Endometrium (tissue), 2 donors: ENCODE measurements around the gene RCAN1.

Experiments used
- FAIRE-seq: peaks from 2 replicates; lab custom pipeline; 2012; peaks lifted over from hg19 to GRCh38; lab: Jason Lieb, UNC
- donor health status: control.
- donor health status: control.

Gene RCAN1

DNA sequence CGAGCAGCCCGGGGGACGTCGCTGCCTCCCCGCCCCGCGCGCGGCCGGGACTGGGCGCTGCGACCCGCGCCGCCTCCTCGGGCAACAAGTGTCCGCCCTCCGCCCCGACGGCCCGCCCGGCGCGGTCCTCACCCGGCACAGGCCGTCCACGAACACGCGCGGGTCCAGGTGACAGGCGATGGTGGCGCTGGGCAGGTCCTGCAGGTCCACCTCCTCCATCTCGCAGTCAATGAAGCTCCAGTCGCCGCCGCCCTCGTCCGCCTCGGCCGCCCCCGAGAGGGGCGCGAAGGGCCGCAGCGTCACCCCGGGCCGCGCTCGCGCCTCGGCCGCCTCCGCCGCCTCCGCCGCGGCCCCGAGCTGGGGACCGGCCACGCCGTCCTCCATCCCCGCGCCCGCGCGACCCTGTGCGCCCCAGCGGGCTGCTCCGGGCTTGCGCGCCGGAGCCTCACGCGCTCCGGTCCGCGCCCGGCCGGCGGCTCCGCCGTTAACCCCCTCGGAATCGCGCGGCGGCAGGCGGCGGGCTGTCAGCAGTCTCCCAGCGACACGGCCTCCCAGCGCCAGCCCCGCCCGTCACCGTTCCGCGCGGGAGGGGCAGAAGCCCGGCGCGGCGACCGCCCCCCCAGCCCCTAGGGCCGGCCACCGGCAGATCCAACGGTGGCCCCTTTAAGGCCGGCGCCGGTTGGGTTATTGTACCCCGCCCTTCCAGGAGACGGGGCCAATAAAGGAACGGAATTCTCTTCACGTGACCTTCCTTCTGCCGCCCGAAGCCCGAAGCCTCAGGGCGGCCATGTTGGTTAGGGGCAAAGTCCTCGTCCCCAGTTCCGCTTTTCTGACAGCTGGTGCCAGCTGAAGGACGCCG lies at the start of gene RCAN1:
RCAN1 (minus strand) TSS at position 486 of the 859 bp plus-strand sequence; CDS start at position 384, 102 bp downstream.
- FAIRE-seq, result peak; percentile 69

DNA sequence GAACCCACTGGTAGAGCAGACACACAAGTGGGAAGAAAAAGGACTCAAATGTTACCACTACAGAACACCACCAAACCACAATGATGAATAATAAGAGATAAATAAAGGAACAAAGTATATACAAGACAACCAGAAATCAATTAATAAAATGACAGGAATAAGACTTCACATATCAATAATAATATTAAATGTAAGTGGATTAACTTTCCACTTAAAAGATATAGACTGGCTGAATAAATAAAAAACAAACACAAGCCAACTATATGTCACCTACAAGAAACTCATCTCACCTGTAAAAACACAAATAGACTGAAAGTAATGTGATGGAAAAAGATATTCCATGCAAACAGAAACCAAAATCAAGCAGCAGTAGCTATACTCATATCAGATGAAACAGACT lies 46.9 kb upstream of the RCAN1 start:
- FAIRE-seq, result no peak

DNA sequence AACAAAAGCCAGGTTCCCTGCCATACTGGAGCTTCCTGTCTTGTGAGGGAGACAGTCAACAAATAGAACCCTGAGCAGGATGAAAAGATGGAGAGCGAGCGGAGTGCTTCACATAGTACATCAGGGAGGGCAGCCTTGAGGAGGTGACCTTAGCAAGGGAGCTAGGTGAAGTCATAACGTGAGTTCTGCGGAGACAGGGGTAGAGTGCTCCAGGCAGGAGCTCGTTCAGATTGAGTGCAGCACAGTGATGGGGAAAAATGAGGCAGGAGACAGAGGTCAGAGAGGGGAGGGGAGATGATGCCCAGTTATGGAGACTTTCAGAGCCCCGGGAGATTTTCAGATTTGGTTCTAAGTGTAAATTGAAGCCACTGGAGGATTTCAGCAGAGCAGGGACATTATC lies 38.6 kb upstream of the RCAN1 start:
- no peak for FAIRE-seq

DNA sequence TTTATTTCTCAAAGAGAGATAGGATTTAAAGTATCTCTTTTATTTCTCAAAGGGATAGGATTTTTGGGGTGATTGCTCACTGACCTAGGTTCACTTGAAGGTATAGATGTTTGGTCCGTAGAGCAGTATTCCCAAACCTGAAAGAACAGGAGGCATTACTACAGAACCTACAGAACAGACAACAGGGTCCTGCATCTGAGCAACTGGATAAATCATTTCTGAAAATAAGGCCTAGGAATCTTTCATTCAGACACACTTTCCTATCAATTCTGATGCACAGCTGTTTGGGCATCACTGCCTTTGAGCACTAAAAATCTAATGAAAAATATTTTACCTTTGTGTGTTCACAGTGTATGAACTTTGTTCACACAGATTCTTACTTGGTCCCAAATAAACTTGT lies 36.7 kb upstream of the RCAN1 start:
- FAIRE-seq, result no peak

DNA sequence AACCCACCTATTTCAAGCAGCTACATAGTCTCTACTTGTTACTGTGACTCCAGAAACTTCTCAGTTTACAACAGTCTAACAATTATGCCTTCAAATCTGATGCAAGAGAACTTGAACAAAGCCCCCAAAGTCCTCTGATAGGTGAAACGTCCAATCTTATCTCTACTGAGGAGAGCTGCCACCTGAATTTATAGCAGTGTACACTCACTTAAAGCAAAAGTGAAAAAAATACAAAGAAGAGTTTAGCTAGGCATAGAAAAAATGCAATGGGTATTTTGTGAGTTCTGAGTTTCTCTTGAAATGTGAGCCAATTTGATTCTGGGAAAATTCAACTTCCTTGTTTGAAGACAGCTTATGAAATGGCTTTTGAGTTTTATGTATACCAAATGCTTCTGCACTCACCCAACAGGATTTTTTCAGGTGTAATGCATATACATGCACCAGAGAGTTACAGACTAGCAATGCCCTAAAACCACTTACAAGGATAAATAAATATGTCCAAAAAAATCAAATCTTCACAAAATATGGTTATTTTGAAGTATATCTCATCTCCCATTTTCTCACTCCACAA lies 36.0 kb upstream of the RCAN1 start:
- no peak for FAIRE-seq

DNA sequence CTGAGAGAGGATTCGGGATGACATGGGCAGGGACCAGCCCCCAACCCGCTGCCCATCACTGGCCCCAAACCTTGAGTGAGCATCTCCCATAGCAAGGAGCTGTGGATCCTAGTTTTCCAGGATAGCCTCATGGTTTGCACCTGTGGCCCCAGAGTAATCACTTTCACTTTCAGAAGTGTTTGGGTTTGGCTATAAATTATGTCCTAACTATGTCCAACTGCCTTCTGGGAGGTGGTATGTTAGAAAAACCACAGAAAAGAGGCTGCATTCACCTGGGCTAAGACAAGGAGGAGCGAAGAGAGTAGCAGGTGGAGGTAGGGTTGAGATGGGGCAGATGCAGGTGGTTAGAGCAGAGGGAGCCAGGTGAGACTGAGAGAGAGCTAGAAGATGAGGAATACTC lies 34.5 kb upstream of the RCAN1 start:
- FAIRE-seq, result no peak

DNA sequence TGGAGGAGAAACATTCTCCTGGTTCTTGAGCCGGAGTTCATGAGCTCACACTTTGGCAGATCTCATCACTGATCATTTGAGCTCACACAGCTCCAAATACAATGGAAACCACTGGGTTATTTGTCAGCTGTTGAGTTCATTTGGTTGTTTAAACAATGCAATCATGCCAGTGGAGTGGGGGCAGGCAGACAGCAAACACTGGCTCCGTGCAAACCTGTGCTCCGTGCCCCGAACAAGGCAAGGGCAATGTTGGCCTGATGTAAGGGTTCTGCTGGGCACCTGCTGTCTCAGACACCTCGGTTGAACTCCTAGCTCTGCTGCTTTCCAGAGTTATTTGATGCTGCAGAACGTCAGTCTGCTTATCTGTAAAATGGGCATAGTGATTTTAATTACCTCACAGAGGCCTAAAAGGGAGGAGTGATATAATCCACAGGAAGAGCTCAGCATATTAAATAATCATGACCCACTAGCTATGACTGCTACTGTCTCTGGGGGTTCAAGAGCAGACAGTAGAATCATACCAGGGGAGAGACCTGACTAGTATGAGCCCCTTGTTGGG lies 33.9 kb upstream of the RCAN1 start:
- no peak for FAIRE-seq

DNA sequence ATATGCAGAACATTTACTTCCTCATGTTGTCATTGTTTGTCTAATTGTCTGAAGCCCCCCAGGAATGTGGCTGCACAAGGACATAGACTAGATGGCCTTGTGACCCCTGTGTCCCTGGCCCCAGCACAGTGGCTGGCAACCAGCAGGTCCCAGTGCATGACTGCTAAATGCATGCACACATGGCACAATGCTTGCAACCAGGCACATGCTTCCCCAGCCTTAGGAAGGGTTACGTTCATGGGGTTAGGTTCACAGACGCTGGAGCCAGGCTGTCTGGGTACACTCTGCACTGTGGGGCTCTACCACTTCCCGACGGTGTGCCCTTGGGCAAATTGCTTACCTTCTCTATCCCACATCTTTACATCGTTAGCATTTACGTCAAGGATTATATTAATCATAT lies 32.6 kb upstream of the RCAN1 start:
- FAIRE-seq, result no peak

DNA sequence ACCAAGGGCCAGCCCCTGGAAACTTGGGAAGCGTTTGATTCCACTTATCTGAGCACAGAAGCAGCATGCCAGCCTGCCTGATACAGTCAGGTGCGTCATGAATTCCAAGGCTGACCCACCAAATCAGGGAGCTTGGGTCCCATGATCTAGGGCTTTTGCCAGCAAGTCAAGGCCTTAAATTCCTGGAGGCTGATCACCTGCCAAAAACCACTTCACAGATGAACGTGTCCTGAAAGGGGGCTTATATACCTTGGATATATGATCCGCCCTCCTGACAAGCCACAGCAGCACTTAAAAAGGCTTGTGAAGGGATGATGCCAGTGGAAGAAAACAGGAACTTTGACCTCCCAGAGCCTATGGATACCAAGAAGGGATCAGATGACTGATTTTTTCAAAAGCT lies 29.9 kb upstream of the RCAN1 start:
- FAIRE-seq, result no peak

DNA sequence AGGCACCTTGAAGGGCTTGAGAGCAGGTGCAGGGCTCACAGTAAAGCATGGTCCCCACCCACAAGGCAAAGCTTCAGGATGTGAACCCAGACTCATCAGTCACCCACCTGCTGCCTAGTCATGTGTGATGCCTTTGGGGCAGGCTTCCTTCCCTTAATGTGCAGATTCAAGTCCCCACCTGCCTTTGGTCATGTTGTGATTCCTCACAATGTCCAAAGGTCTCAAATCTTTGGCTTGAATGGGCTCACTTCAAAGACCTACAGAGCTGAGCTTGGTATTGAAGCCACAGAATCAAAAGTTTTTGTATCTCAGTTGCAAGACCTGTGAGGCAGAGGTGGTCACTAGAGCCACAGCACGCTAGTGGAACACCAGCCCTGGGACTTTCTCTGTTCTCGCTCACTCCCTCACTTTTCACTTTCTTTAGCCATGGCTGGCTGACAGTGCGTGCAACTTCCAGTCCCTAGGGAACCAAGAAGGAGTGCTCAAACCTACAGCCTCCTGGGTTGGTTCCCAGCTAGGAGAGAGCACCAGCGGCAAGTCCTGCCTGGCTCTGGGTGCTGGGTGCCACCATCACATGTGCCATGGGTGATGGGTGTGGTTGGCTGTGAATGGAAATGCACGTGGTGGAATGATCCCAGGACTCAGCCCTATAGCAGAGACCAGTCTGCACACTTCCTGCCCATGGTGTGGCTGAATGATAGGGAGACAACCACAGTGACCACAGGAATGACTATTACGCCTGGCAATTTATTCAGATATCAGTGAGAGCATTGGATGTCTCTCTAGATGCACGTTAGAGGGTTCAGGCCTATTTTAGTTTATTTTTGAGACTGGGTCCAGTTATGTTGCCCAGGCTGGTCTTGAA lies 27.5 kb upstream of the RCAN1 start:
- FAIRE-seq, result no peak

DNA sequence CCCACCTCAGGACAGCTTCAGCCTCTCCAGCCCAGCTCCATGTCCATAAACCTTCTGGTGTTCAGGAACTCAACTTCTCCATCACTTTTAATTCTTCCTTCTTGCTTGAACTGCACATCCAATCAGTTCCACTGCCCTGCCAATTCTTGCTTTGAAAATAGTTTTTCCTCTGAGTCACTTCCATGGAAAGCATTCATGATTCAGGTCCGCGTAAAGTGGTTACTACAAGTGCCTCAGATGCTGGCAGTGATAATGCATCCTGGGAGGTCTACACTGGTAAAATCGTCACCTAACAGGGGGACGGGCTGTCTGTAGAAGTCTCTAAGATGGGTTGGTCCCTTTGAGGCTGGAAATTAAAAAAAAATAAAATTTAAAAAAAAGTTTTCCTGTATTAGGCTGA lies 25.9 kb upstream of the RCAN1 start:
- FAIRE-seq, result no peak

DNA sequence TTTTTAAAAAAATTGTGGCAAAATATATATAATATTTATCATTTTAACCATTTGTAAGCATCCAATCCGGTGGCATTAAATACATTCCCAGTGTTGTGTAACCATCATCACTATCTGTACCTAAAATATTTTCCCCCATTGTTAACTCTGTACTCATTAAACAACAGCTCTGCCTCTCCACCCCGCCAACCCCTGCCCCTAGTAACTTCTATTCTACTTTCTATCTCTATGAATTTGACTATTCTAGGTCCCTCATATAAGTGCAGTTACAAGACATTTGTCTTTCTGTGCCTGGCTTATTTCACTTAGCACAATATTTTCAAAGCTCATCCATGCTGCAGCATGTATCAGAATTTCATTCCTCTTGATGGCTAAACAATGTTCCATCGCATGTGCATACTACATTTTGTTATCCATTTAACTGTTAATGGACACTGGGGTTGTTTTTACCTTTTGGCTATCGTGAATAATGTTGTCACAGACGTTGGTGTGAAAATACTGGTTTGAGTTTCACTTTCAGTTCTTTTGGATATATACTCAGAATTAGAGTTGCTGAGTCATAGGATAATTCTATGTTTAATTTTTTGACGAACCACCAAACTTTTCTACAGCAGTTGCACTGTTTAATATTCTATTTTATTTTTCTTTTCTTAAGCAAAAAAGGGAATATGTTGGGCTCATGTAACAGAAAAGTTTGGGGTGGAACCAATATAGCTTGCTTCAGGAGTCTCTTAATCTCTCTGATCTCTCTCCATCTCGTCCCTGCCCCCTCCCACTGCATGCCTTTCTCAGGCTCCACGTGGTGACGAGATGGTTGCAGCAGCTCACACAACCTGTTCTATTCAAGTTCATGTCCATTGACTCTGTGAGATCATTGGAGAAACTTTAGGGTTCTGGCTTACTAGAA lies 25.2 kb upstream of the RCAN1 start:
- no peak for FAIRE-seq

DNA sequence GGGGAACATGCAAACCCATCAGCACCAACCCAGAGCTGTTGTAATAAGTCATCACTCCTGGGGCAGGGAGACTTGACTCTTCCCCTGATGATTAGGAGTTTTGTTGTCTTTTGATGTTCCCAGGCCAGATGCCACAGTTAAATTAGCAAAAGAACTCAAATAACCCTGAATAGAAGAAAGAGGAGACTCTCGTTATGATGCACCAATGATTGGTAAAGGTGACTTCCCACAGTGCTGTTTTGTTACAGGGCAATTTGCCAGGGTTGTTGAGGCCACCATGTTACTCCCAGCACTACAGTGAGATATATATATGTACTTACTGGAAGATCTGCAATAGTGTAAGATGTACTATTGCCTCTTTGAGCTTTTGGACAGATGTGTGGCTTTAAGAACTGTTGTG lies 24.3 kb upstream of the RCAN1 start:
- no peak for FAIRE-seq

DNA sequence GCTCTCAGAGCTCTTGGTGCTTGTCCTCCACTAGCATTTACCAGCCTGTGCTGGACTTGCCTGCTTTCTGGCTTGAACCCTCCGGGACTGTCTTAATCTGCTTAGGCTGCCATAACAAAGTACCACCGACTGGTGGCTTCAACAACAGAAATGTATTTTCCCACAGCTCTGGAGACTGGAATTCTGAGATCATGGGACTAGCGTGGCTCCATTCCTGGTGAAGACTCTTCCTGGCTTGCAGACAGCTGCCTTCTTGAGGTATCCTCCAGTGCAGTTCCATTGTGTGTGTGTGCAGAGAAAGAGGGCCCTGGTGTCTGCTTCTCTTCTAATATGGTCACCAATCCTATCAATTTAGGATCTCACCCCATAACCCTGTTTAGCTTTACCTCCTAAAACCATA lies 22.0 kb upstream of the RCAN1 start:
- FAIRE-seq, result no peak

DNA sequence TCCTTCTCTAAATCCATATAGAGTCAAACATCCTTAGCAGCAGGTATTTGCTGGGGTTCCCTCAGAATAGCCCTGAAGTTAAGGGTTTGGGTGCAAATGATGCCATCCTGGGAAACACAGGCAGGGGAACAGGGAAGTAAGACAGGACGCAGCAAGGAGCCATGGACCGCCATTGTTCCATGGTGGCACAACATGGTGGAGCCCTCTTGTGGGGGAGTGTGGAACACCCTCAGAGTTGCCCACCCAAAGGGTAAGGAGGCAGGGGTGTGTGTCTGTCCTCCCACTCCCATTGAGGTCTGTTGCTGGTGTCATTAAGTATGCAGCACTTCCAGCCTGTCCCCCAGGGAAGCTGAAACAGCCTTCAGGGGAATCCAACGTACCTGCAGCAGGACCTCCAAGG lies 20.4 kb upstream of the RCAN1 start:
- no peak for FAIRE-seq

DNA sequence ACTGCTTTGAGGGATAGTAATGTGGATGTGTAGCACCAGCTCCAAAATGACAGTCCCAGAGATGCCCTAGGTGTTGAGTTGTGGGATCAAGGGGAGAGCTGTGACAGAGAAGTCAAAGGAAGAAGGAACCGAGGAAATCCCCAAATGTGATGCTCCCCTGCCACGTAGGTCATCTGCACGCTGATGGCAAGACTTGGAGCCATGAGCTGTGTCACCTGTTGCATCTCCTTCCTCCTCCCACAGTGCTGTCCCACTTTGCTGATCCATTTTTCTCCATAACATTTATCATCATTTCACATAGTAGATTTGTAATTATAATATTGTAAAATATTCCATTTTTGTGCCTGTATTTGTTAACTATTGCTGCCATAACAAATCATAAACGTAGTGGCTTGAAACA lies 17.6 kb upstream of the RCAN1 start:
- no peak for FAIRE-seq

DNA sequence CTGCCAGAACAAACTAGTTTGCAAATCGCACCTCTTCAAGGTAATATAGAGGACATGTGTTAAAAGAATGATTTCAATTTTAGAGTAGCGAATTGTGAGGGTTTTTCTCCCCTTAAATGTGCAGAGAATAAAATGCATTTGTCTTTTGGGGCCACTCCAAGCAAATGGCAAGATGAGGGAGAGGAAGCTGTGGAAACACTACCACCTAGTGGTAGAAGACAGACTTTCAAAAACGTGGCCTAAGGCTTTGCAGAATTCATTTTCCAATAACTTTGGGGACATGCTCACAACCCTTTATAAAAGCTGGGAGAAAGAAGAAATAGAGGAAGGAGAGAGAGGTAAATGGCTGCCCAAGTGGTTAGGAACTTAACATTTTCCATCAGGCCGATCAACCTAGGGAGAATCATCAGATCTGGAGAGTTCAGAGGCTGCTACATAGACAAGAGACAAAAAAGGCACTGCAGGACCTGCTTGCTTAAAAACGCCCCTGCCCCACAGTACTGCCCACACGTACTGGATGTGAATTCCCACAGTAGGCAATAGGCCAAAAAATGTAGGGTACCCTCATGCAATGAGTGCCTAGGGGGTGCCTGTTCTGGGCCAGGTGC lies 15.7 kb upstream of the RCAN1 start:
- FAIRE-seq, result peak; percentile 53

DNA sequence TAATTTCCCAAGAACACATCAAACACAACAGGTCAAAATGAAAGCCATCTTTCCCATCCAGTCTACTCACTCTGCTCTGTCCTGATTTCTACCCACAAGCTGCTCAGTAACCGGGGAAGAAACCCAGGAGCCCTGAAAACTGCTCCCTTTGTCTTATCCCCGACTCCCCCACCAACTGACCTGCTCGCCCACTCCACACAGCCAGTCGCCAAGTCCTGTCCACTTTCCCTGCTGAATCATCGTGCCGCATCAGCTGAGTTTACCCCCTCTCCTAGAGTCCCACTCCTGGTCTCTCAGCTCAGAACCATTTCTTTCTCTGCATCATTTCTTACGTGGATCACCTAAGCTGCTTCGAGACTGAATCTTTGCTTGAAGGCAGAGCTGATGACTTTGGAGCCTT lies 11.2 kb upstream of the RCAN1 start:
- no peak for FAIRE-seq

DNA sequence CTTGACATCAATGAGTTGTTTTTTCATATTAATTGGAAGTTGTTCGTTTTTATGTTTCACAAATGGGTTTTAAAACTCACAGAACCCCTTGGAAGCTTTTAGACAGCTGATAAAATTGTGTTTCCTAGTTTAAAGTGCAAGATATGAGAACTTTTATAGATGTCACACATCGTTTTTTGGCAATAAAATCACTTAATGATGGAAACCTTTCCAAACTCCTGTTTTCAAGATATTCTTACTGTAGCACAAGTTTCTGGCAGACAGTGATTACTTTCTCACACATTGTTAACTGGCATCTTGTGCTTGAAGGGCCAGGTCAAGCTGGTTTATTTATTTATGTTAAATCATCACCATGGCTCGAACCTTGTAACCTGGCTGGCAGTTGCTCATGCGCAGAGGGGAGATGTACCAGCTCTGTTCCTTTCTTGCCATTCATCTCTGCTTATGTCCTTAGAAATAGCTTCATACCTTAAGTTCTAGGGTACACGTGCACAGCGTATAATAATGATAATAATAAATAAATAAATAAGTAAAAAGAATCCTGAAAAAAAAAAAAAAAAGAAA lies 10.2 kb upstream of the RCAN1 start:
- FAIRE-seq, result no peak

DNA sequence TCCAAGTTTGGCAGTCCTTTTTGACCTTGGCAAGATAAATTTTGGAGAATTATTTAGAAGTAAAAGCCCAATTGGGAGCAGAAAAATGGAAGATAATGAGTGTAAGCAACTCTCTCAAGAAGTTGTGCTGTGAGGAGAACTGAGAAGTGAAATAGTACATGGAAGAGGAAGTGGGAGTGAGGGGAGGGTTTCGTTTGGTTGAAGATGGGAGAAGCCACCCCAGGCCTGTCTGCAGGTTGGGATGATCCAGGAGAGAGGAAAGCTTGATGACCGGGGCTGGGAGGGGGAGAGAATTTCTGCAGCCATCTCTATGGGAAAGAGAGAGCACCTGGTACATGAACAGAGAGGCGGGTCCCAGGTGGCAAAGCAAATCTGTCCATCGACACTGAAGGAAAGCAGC lies 8.6 kb upstream of the RCAN1 start:
- no peak for FAIRE-seq
